Measurements from ENCODE around the gene NOL12.

Gene NOL12

GRCh38 chr22:37709445-37709765 is 23.3 kb downstream of the NOL12 start:
- CTCF ChIA-PET: no interaction called here
- H3K36me3 ChIP-seq (ENCODE audit: control insufficient read depth in 2 of 2, insufficient read depth in 1 of 2, low read length in 2 of 2): no peaks in the 10 kb centered on the region
- no peak for TF ChIP-seq OSR2 (tag by site-specific recombination; IDR thresholded peaks at IDR 0.05)
- no peak for TF ChIP-seq ZBTB26 (tag by site-specific recombination; optimal IDR thresholded peaks at IDR 0.05)
- no peak for TF ChIP-seq ZNF426 (tag by site-specific recombination; IDR thresholded peaks at IDR 0.05)
- no peak for TF ChIP-seq ZBTB6 (tag by site-specific recombination; IDR thresholded peaks at IDR 0.05)

GRCh38 chr22:37710675-37711074 is 24.5 kb downstream of the NOL12 start:
- H3K36me3 ChIP-seq (ENCODE audit: control insufficient read depth in 2 of 2, insufficient read depth in 1 of 2, low read length in 2 of 2): no peaks in the 10 kb centered on the region
- H3K4me1 ChIP-seq (ENCODE audit: control insufficient read depth, insufficient read depth, low read length): no peaks in the 10 kb centered on the region
- H3K9me3 ChIP-seq (ENCODE audit: control insufficient read depth, insufficient read depth, low read depth, low read length): no peaks in the 10 kb centered on the region
- POLR2A ChIA-PET: no interaction called here
- no peak overlapping the region for H3K4me3 ChIP-seq (ENCODE audit: low read depth, low read length)
- CTCF ChIA-PET: interaction anchor here (0.7 kb wide), 1 partner anchor 25 kb away, joined by 4 read pairs; no protein-coding TSS in a partner anchor
- no peak overlapping the region for H3K27ac ChIP-seq (ENCODE audit: extremely low read depth, low read depth, low read length)
- TF ChIP-seq HIC1 (tag by site-specific recombination; IDR thresholded peaks at IDR 0.05): no peak
- TF ChIP-seq EGR2 (tag by site-specific recombination; IDR thresholded peaks at IDR 0.05; ENCODE audit: low read depth): peak; percentile 37; the same call in 1 of the 2 replicates
- TF ChIP-seq SALL2 (tag by site-specific recombination; IDR thresholded peaks at IDR 0.05; ENCODE audit: borderline replicate concordance): no peak

More at GRCh38 chr22:37709445-37709765, 23.3 kb downstream of the NOL12 start:
- Histone ChIP-seq H3K4me1 (ENCODE audit: control insufficient read depth, insufficient read depth, low read length) (no peaks in the 10 kb centered on the region), H3K9me3 (ENCODE audit: control insufficient read depth, insufficient read depth, low read depth, low read length) (no peaks in the 10 kb centered on the region), H3K4me3 (ENCODE audit: low read depth, low read length) (no peak overlapping the region), H3K27ac (ENCODE audit: extremely low read depth, low read depth, low read length) (no peak overlapping the region)
- POLR2A ChIA-PET: no interaction called here

GRCh38 chr22:37711490-37711889 is 25.3 kb downstream of the NOL12 start:
- H3K9me3 ChIP-seq (ENCODE audit: control insufficient read depth, insufficient read depth, low read depth, low read length): no peaks in the 10 kb centered on the region
- no peak overlapping the region for H3K27ac ChIP-seq (ENCODE audit: extremely low read depth, low read depth, low read length)
- peak; percentile 98 for TF ChIP-seq ZNF239 (tag by site-specific recombination; IDR thresholded peaks at IDR 0.05)
- TF ChIP-seq ZNF211 (tag by site-specific recombination; IDR thresholded peaks at IDR 0.05; ENCODE audit: low read depth): no peak
- peak; percentile 63; the same call in 1 of the 2 replicates for TF ChIP-seq ZNF362 (tag by site-specific recombination; IDR thresholded peaks at IDR 0.05)
- POLR2A ChIA-PET: interaction anchor here (0.6 to 0.9 kb wide), 4 partner anchors 18 to 1650 kb away, joined by 3 read pairs; no protein-coding TSS in a partner anchor
- CTCF ChIA-PET: interaction anchor here (0.7 to 1.2 kb wide), 2 partner anchors 9 to 68 kb away, joined by 3 read pairs; no protein-coding TSS in a partner anchor
- no peaks in the 10 kb centered on the region; a peak in 1 of 3 replicates for H3K36me3 ChIP-seq (ENCODE audit: control insufficient read depth in 2 of 2, insufficient read depth in 1 of 2, low read length in 2 of 2)
- H3K4me3 ChIP-seq (ENCODE audit: low read depth, low read length): no peak overlapping the region
- H3K4me1 ChIP-seq (ENCODE audit: control insufficient read depth, insufficient read depth, low read length): no peaks in the 10 kb centered on the region

- no peaks in the 10 kb centered on the region; a peak in 1 of 3 replicates for H3K36me3 ChIP-seq (ENCODE audit: control insufficient read depth in 2 of 2, insufficient read depth in 1 of 2, low read length in 2 of 2)
- ChIA-PET POLR2A (interaction anchor here (0.6 kb wide), 1 partner anchor 16 kb away, joined by 4 read pairs; no protein-coding TSS in a partner anchor), CTCF (interaction anchor here (0.6 kb wide), 1 partner anchor 56 kb away, joined by 4 read pairs; no protein-coding TSS in a partner anchor)
- H3K4me1 ChIP-seq (ENCODE audit: control insufficient read depth, insufficient read depth, low read length): no peaks in the 10 kb centered on the region
- no peak overlapping the region for H3K4me3 ChIP-seq (ENCODE audit: low read depth, low read length)
- H3K9me3 ChIP-seq (ENCODE audit: control insufficient read depth, insufficient read depth, low read depth, low read length): no peaks in the 10 kb centered on the region
- H3K27ac ChIP-seq (ENCODE audit: extremely low read depth, low read depth, low read length): no peak overlapping the region
- TF ChIP-seq ZBTB1 (tag by site-specific recombination; IDR thresholded peaks at IDR 0.05) (no peak), ELK4 (IDR thresholded peaks at IDR 0.05; ENCODE audit: borderline replicate concordance, low read depth, low read length) (no peak), ZNF629 (tag by site-specific recombination; IDR thresholded peaks at IDR 0.05) (no peak), ZNF280D (tag by site-specific recombination; IDR thresholded peaks at IDR 0.05) (no peak), HOXA7 (CRISPR knock-in tag; IDR thresholded peaks at IDR 0.05; ENCODE audit: borderline replicate concordance) (no peak), ZNF548 (tag by site-specific recombination; IDR thresholded peaks at IDR 0.05) (no peak), ZNF785 (tag by site-specific recombination; IDR thresholded peaks at IDR 0.05) (no peak)
These were observed 27.6 kb downstream of the NOL12 start for GRCh38 chr22:37713761-37714160.
